Loucy (cell line): ENCODE results near the gene NHS.

Experiments used
- H2AFZ ChIP-seq: fragments of 200-600 bp; sonication (generic); 2 replicates; pipeline ENCODE4 v1.6.0; 2016; ENCODE audit warnings: antibody characterized with exemption, mild to moderate bottlenecking, low read length, moderate library complexity
- H3F3A ChIP-seq: fragments of 200-600 bp; 2 replicates; pipeline ENCODE4 v1.6.0; 2016; ENCODE audit warnings: antibody characterized with exemption, low read depth, mild to moderate bottlenecking
- H3K27me3 ChIP-seq: fragments of 200-600 bp; sonication (generic); 2 replicates; pipeline ENCODE4 v1.6.1; 2014; ENCODE audit warnings: low read length, mild to moderate bottlenecking; ENCODE audit not compliant: insufficient read depth, poor library complexity, severe bottlenecking
- H3K36me3 ChIP-seq: fragments of 200-600 bp; sonication (generic); 2 replicates; pipeline ENCODE4 v1.6.1; 2016; ENCODE audit warnings: low read length; ENCODE audit not compliant: insufficient read depth
- H3K4me1 ChIP-seq: fragments of 200-600 bp; sonication (generic); 2 replicates; pipeline ENCODE4 v1.5.1; 2014; ENCODE audit warnings: low read length, mild to moderate bottlenecking; ENCODE audit not compliant: insufficient read depth, poor library complexity, severe bottlenecking
- H3K4me2 ChIP-seq: fragments of 200-600 bp; sonication (generic); 2 replicates; pipeline ENCODE4 v1.6.0; 2014; ENCODE audit warnings: antibody characterized with exemption, low read length, low read depth, mild to moderate bottlenecking; ENCODE audit not compliant: poor library complexity, severe bottlenecking
- H3K4me3 ChIP-seq: fragments of 200-600 bp; sonication (generic); 2 replicates; pipeline ENCODE4 v1.5.1; 2014; ENCODE audit warnings: low read length, mild to moderate bottlenecking, mixed read lengths; ENCODE audit not compliant: poor library complexity, severe bottlenecking
- H3K79me2 ChIP-seq: fragments of 200-600 bp; sonication (generic); 2 replicates; pipeline ENCODE4 v1.6.1; 2014; ENCODE audit warnings: low read length; ENCODE audit not compliant: insufficient read depth
- H3K9ac ChIP-seq: fragments of 200-600 bp; sonication (generic); 2 replicates; pipeline ENCODE4 v1.6.0; 2014; ENCODE audit warnings: mild to moderate bottlenecking, low read depth, low read length, moderate library complexity; ENCODE audit not compliant: poor library complexity, severe bottlenecking
- H3K9me2 ChIP-seq: fragments of 200-600 bp; sonication (generic); replicated peaks from 2 replicates; pipeline ENCODE4 v1.6.1; 2016; ENCODE audit warnings: low read depth, low read length, mixed read lengths
- H3K9me3 ChIP-seq: fragments of 200-600 bp; sonication (generic); 2 replicates; pipeline ENCODE4 v1.6.1; 2014; ENCODE audit warnings: mild to moderate bottlenecking, antibody characterized with exemption, low read length, low read depth; ENCODE audit not compliant: insufficient read depth
- H4K20me1 ChIP-seq: fragments of 200-600 bp; sonication (generic); 2 replicates; pipeline ENCODE4 v1.6.0; 2014; ENCODE audit warnings: antibody characterized with exemption, low read length, mild to moderate bottlenecking; ENCODE audit not compliant: insufficient read depth, poor library complexity, severe bottlenecking
- CTCF ChIP-seq: fragments of 200-600 bp; sonication (generic); conservative IDR thresholded peaks from 2 replicates; pipeline ENCODE4 v1.5.1; 2014; ENCODE audit warnings: mild to moderate bottlenecking, antibody characterized with exemption, low read length
- EZH2phosphoT487 ChIP-seq: fragments of 200-600 bp; IDR thresholded peaks from 2 replicates; pipeline ENCODE4 v1.6.1; 2018; ENCODE audit warnings: antibody characterized with exemption, mild to moderate bottlenecking, moderate library complexity, borderline replicate concordance

Gene NHS

GRCh38 chrX:17395154-17395553 is 20.2 kb downstream of the NHS start:
- Histone ChIP-seq H3K9ac (no peak overlapping the region), H3K4me2 (no peak overlapping the region), H3K4me3 (no peak overlapping the region), H3K27me3 (no peaks in the 10 kb centered on the region), H3K79me2 (no peaks in the 10 kb centered on the region), H3K4me1 (no peaks in the 10 kb centered on the region), H4K20me1 (no peaks in the 10 kb centered on the region), H3K9me3 (no peaks in the 10 kb centered on the region), H3K36me3 (no peaks in the 10 kb centered on the region), H3K9me2 (no peaks in the 10 kb centered on the region), H2AFZ (no peak overlapping the region), H3F3A (no peaks in the 10 kb centered on the region)
- TF ChIP-seq EZH2phosphoT487 (no peak), CTCF (no peak)

GRCh38 chrX:17397074-17397473 is 22.1 kb downstream of the NHS start:
- TF ChIP-seq EZH2phosphoT487 (no peak), CTCF (no peak)
- Histone ChIP-seq H3K36me3 (no peaks in the 10 kb centered on the region), H3K4me2 (no peak overlapping the region), H3K4me3 (no peak overlapping the region), H4K20me1 (no peaks in the 10 kb centered on the region), H2AFZ (no peak overlapping the region), H3K79me2 (no peaks in the 10 kb centered on the region), H3K9ac (no peak overlapping the region), H3K9me3 (no peaks in the 10 kb centered on the region), H3K4me1 (no peaks in the 10 kb centered on the region), H3K9me2 (no peaks in the 10 kb centered on the region), H3K27me3 (no peaks in the 10 kb centered on the region), H3F3A (no peaks in the 10 kb centered on the region)

GRCh38 chrX:17403189-17403691 is 28.2 kb downstream of the NHS start:
- no peaks in the 10 kb centered on the region for H3K27me3 ChIP-seq
- H3K4me3 ChIP-seq = no peak overlapping the region
- H3K9ac ChIP-seq = no peak overlapping the region
- no peaks in the 10 kb centered on the region for H3K4me1 ChIP-seq
- no peaks in the 10 kb centered on the region for H3K36me3 ChIP-seq
- no peaks in the 10 kb centered on the region for H3K9me2 ChIP-seq
- H3K79me2 ChIP-seq = no peaks in the 10 kb centered on the region
- no peaks in the 10 kb centered on the region for H3K9me3 ChIP-seq
- no peaks in the 10 kb centered on the region for H3F3A ChIP-seq
- TF ChIP-seq EZH2phosphoT487 (no peak), CTCF (no peak)
- no peak overlapping the region for H3K4me2 ChIP-seq
- H4K20me1 ChIP-seq = no peaks in the 10 kb centered on the region
- no peak overlapping the region for H2AFZ ChIP-seq
